WTC11 (cell line): Measurements from ENCODE around the gene EPB41L4B. TPM values are rescaled to one million over a fixed set of nuclear protein-coding genes. Genes with fewer than 3 reads are reported as not detected.

Experiments
- ATAC-seq: fragments of 200-7000 bp; cut with Tn5 transposase; 2 replicates; pipeline ENCODE4 v1.10.0; 2021; ENCODE audit warnings: mild to moderate bottlenecking, moderate library complexity
- CTCF ChIA-PET: fragments of 300-600 bp; sonication (Branson Sonifier 250); formaldehyde crosslinking; loops from one replicate; lab custom pipeline; 2021; ENCODE audit warnings: antibody characterized with exemption; lab: Charles Lee
- POLR2A ChIA-PET: fragments of 350-600 bp; sonication (Branson Sonifier 250); formaldehyde crosslinking; loops from one replicate; lab custom pipeline; 2021; ENCODE audit warnings: antibody characterized with exemption; lab: Charles Lee
- DNase-seq: peaks from one replicate; pipeline ENCODE4 v3.0.0; 2021; ENCODE audit warnings: low spot score
- H3K27ac Mint-ChIP-seq: 2 replicates; pipeline ENCODE4 v1.8.0; 2021; ENCODE audit warnings: mixed read lengths
- H3K27me3 Mint-ChIP-seq: 2 replicates; pipeline ENCODE4 v1.8.0; 2021; ENCODE audit warnings: low read depth, mild to moderate bottlenecking, moderate library complexity, mixed read lengths
- H3K36me3 Mint-ChIP-seq: 2 replicates; pipeline ENCODE4 v1.8.0; 2021; ENCODE audit warnings: mixed read lengths
- H3K4me1 Mint-ChIP-seq: 2 replicates; pipeline ENCODE4 v1.8.0; 2022; ENCODE audit warnings: mixed read lengths
- H3K4me3 Mint-ChIP-seq: 2 replicates; pipeline ENCODE4 v1.8.0; 2021; ENCODE audit warnings: mild to moderate bottlenecking, moderate library complexity, mixed read lengths
- H3K9me3 Mint-ChIP-seq: 2 replicates; pipeline ENCODE4 v1.8.0; 2021; ENCODE audit warnings: mixed read lengths
- E2F1 ChIP-seq: sonication (generic); formaldehyde crosslinking; IDR thresholded peaks from 2 replicates; pipeline ENCODE4 v1.8.0; 2022; ENCODE audit warnings: mild to moderate bottlenecking, missing genetic modification reagents
- E2F5 ChIP-seq: sonication (generic); formaldehyde crosslinking; IDR thresholded peaks from 2 replicates; pipeline ENCODE4 v1.8.1; 2022; ENCODE audit warnings: mild to moderate bottlenecking, moderate library complexity, missing genetic modification reagents
- ELF4 ChIP-seq: sonication (generic); formaldehyde crosslinking; IDR thresholded peaks from 2 replicates; pipeline ENCODE4 v1.8.1; 2022; ENCODE audit warnings: low read depth, mild to moderate bottlenecking, moderate library complexity, missing genetic modification reagents
- ESRRA ChIP-seq: sonication (generic); formaldehyde crosslinking; IDR thresholded peaks from 2 replicates; pipeline ENCODE4 v1.8.1; 2022; ENCODE audit warnings: mild to moderate bottlenecking, missing genetic modification reagents, borderline replicate concordance
- GRHL2 ChIP-seq: fragments of 250-450 bp; sonication (Bioruptor Pico); IDR thresholded peaks from 2 replicates; pipeline ENCODE4 v1.8.0; 2022; ENCODE audit warnings: mild to moderate bottlenecking, moderate library complexity; ENCODE audit not compliant: insufficient replicate concordance, severe bottlenecking
- IRF2 ChIP-seq: sonication (generic); formaldehyde crosslinking; IDR thresholded peaks from 2 replicates; pipeline ENCODE4 v1.8.0; 2022; ENCODE audit warnings: low read depth, missing genetic modification reagents, borderline replicate concordance
- MAX ChIP-seq: sonication (generic); formaldehyde crosslinking; IDR thresholded peaks from 2 replicates; pipeline ENCODE4 v1.8.0; 2022; ENCODE audit warnings: mild to moderate bottlenecking, missing genetic modification reagents
- MLX ChIP-seq: sonication (generic); formaldehyde crosslinking; IDR thresholded peaks from 2 replicates; pipeline ENCODE4 v1.8.1; 2023; ENCODE audit warnings: mild to moderate bottlenecking, missing genetic modification reagents, moderate library complexity
- NFE2L1 ChIP-seq: sonication (generic); formaldehyde crosslinking; IDR thresholded peaks from 2 replicates; pipeline ENCODE4 v1.8.1; 2023; ENCODE audit warnings: missing genetic modification reagents
- NR1H2 ChIP-seq: sonication (generic); formaldehyde crosslinking; IDR thresholded peaks from 2 replicates; pipeline ENCODE4 v1.9.0; 2021; ENCODE audit warnings: mild to moderate bottlenecking, moderate library complexity, missing genetic modification reagents
- OVOL2 ChIP-seq: fragments of 250-450 bp; sonication (Bioruptor Pico); IDR thresholded peaks from 2 replicates; pipeline ENCODE4 v1.9.0; 2021; ENCODE audit warnings: mild to moderate bottlenecking, borderline replicate concordance
- SP1 ChIP-seq: sonication (generic); formaldehyde crosslinking; conservative IDR thresholded peaks from 2 replicates; pipeline ENCODE4 v1.8.1; 2022; ENCODE audit warnings: missing genetic modification reagents
- TEAD1 ChIP-seq: sonication (generic); formaldehyde crosslinking; IDR thresholded peaks from 2 replicates; pipeline ENCODE4 v1.8.0; 2022; ENCODE audit warnings: mild to moderate bottlenecking, missing genetic modification reagents
- ZNF219 ChIP-seq: sonication (generic); formaldehyde crosslinking; IDR thresholded peaks from 2 replicates; pipeline ENCODE4 v1.8.0; 2023; ENCODE audit warnings: missing genetic modification reagents, mild to moderate bottlenecking, borderline replicate concordance
- ZNF396 ChIP-seq: fragments of 250-450 bp; sonication (Bioruptor Pico); IDR thresholded peaks from 2 replicates; pipeline ENCODE4 v1.8.0; 2021; ENCODE audit warnings: mild to moderate bottlenecking, moderate library complexity, borderline replicate concordance
- ZNF512 ChIP-seq: sonication (generic); formaldehyde crosslinking; IDR thresholded peaks from 2 replicates; pipeline ENCODE4 v1.8.1; 2022; ENCODE audit warnings: missing genetic modification reagents, borderline replicate concordance
- ZNF532 ChIP-seq: fragments of 250-450 bp; sonication (Bioruptor Pico); IDR thresholded peaks from 2 replicates; pipeline ENCODE4 v1.9.0; 2021; ENCODE audit warnings: mild to moderate bottlenecking, borderline replicate concordance
- ZNF671 ChIP-seq: fragments of 250-450 bp; sonication (Bioruptor Pico); IDR thresholded peaks from 2 replicates; pipeline ENCODE4 v1.8.0; 2021; ENCODE audit warnings: mild to moderate bottlenecking
- total RNA-seq: library from RNA; stranded (reverse); gene quantifications from 3 replicates; pipeline ENCODE4 v1.2.3, GENCODE V29; 2021

Gene EPB41L4B
- total RNA-seq, 1 experiment from 2014 or later: 20.0 TPM

GRCh38 chr9:109133533-109133932 is 187.3 kb downstream of the EPB41L4B start (continued):
- no peak for TF ChIP-seq MAX (CRISPR knock-in tag)
- no peak for TF ChIP-seq NFE2L1 (CRISPR knock-in tag)
- no peak for TF ChIP-seq MLX (CRISPR knock-in tag)

- Mint-ChIP-seq H3K4me3 (no peak overlapping the region), H3K27ac (no peak overlapping the region), H3K36me3 (no peaks in the 10 kb centered on the region), H3K4me1 (no peaks in the 10 kb centered on the region), H3K27me3 (no peaks in the 10 kb centered on the region), H3K9me3 (no peaks in the 10 kb centered on the region)
- DNase-seq (no peak), ATAC-seq (no peak)
- TF ChIP-seq ELF4 (CRISPR knock-in tag) (no peak), ZNF671 (CRISPR knock-in tag) (no peak), E2F1 (CRISPR knock-in tag) (no peak), GRHL2 (CRISPR knock-in tag) (no peak), NFE2L1 (CRISPR knock-in tag) (no peak), ESRRA (CRISPR knock-in tag) (no peak), OVOL2 (CRISPR knock-in tag) (no peak), IRF2 (no peak), SP1 (no peak), E2F5 (no peak), NR1H2 (CRISPR knock-in tag) (no peak), ZNF532 (CRISPR knock-in tag) (no peak), ZNF396 (no peak), TEAD1 (CRISPR knock-in tag) (no peak), ZNF512 (CRISPR knock-in tag) (no peak), ZNF219 (CRISPR knock-in tag) (no peak)
- POLR2A ChIA-PET: no interaction called here
- CTCF ChIA-PET: no interaction called here
These were observed 188.3 kb downstream of the EPB41L4B start for GRCh38 chr9:109132567-109133021.
